ENCODE data around the gene ZFAND3. TPM values are rescaled to one million over a fixed set of nuclear protein-coding genes. Genes with fewer than 3 reads are reported as not detected.

The ZFAND3 gene
- total and polyA plus RNA-seq, 10 donors = 9.3 to 63.7 (median 49.9) TPM

DNA sequence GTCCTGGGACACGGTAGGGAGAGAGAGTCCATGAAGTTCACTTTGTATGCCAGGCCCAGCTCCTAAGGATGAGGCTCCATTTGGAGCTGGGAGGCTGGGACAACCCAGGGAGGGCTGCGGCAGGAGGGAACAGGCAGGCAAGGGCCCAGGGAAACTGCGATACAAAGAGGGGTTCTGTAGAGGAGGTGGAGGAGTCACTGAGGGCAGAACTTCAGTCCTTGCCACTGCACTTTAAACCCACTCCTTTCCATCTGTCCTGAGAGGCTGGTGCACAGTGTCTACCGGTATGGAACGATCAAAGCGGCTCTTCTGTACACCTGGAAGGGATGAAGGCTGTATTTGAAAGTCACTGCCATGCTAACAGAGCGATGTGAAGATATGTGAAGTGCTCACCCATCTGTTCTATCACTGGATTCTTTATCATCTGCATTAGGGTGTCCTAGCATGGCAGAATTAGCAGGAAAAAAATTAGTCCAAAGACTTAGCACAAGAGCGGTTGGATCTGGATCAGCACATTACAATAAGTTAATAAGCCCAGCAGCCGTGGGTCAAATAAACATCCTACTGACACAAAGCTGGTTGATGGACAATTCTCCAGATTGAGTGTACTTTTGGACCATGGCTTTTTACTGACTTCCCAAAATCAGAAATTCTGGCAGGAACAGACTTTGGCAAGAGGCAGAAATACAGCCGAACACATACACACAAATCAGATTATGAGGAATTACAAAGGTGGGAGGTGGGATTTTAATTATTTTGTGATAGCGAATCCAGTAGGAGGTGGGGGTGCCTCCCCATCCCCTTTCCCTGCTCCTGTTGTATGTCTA lies 20.9 kb upstream of the ZFAND3 start:
- 89 to 95% (median 94%) methylated on average over 10 to 11 of the region's 11 CpGs for WGBS, 5 donors

GRCh38 chr6:37799263-37799644 lies 20.3 kb upstream of the ZFAND3 start:
- Histone ChIP-seq H3K36me3 (no peaks in the 10 kb centered on the region), H3K27ac (no peak overlapping the region), H3K4me3 (no peak overlapping the region), H3K4me1 (peaks cover 0 to 11% (median 0%) of the 10 kb centered on the region in 6 donors), H3K27me3 (replicated peaks in 1 of 7) (no peaks in the 10 kb centered on the region), H3K9me3 (no peaks in the 10 kb centered on the region)
- 49 to 60% (median 54%) methylated on average over 5 of the region's 5 CpGs for WGBS, 5 donors
- TF ChIP-seq POLR2A (IDR thresholded peaks at IDR 0.05) (no peak), POLR2AphosphoS5 (IDR thresholded peaks at IDR 0.05) (no peak), CTCF (IDR thresholded peaks at IDR 0.05 in 8 of 11, conservative IDR thresholded peaks at IDR 0.05 in 3 of 11) (no peak)
- intact Hi-C loops (cut with DNase I; ENCODE audit: low total_unique reads) = no loop called here
- no peak for DNase-seq

More for the DNA sequence above, 20.9 kb upstream of the ZFAND3 start:
- Histone ChIP-seq H3K4me3 (no peak overlapping the region), H3K27me3 (replicated peaks in 1 of 7) (no peaks in the 10 kb centered on the region), H3K36me3 (no peaks in the 10 kb centered on the region), H3K9me3 (no peaks in the 10 kb centered on the region), H3K4me1 (peaks cover 0 to 11% (median 0%) of the 10 kb centered on the region in 6 donors), H3K27ac (no peak overlapping the region)
- TF ChIP-seq CTCF (IDR thresholded peaks at IDR 0.05 in 8 of 11, conservative IDR thresholded peaks at IDR 0.05 in 3 of 11) (no peak), POLR2AphosphoS5 (IDR thresholded peaks at IDR 0.05) (no peak), POLR2A (IDR thresholded peaks at IDR 0.05) (no peak)
- DNase-seq = no peak
- intact Hi-C loops (cut with DNase I; ENCODE audit: low total_unique reads) = no loop called here

DNA sequence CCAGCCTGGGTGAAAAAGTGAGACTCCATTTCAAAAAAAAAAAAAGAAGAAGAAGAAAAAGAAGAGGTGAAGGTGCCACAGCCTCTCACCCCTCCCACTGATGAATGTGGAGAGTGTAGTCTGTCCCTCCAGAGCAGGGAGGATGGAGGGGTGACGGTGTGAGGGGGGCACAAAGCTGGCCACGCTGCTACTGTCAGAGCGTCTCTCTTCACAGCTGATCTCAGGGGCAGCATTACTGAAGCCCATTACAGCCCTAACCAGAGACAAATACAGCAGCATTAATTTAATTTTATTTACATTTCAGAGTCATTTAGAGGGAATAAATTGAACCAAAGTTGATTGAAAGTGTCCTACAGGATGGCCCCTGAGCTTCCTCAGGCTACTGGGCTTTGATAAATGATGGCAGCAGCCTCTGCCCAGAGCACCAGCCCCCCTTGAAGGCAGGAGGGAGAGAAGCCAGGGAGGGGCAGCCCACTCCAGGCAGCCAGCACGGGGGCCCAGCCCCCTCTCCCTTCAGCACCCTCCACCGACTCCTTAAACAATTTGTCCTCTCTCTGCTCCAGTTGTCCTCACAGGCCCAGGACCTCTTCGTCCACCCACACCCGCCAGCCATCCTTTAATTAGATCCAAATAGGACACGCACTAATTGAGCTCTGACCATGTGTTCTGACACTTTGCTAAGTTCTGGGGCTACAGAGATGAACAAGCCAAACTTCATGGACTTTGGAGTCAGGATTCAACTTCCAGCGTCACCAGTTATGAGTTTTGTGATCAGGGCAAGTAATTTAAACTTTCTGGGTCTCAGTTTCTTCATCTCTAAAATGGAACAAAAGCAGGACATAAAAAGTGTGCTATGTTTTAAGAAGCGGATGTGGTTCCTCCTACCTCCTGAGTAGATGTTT lies 18.6 kb upstream of the ZFAND3 start:
- Histone ChIP-seq H3K27me3 (replicated peaks in 1 of 7) (no peaks in the 10 kb centered on the region), H3K4me3 (no peak overlapping the region), H3K27ac (no peak overlapping the region), H3K36me3 (no peaks in the 10 kb centered on the region), H3K4me1 (peaks cover 0 to 16% (median 0%) of the 10 kb centered on the region in 6 donors), H3K9me3 (no peaks in the 10 kb centered on the region)
- TF ChIP-seq POLR2AphosphoS5 (IDR thresholded peaks at IDR 0.05) = no peak
- no peak for TF ChIP-seq CTCF (IDR thresholded peaks at IDR 0.05 in 8 of 11, conservative IDR thresholded peaks at IDR 0.05 in 3 of 11)
- TF ChIP-seq POLR2A (IDR thresholded peaks at IDR 0.05) = no peak
- no peak for DNase-seq
- intact Hi-C loops (cut with DNase I; ENCODE audit: low total_unique reads) = no loop called here
- WGBS, 5 donors = 61 to 85% (median 73%) methylated on average over 10 of the region's 10 CpGs

DNA sequence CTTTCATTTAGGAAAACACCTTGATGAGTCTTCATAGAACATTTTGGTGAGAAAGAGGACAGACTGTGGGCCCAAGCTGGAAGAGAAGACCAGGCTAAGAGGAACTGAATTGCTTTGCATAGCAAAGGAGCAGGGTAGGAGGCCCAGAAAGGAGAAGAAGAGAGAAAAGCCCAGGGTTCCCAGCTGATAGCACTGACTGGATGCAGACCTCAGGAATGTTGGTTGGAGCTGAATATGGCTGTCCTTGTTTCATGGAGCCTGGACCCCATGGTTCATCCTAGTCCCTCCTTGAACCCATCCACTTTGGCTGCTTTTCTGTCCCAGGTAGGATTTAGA lies 18.0 kb upstream of the ZFAND3 start:
- no peaks in the 10 kb centered on the region for H3K27me3 ChIP-seq (replicated peaks in 1 of 7)
- no peaks in the 10 kb centered on the region for H3K36me3 ChIP-seq
- no peak overlapping the region for H3K4me3 ChIP-seq
- peaks cover 0 to 16% (median 0%) of the 10 kb centered on the region in 6 donors for H3K4me1 ChIP-seq
- intact Hi-C loops (cut with DNase I; ENCODE audit: low total_unique reads) = no loop called here
- H3K9me3 ChIP-seq = no peaks in the 10 kb centered on the region
- TF ChIP-seq CTCF (IDR thresholded peaks at IDR 0.05 in 8 of 11, conservative IDR thresholded peaks at IDR 0.05 in 3 of 11) (no peak), POLR2A (IDR thresholded peaks at IDR 0.05) (no peak), POLR2AphosphoS5 (IDR thresholded peaks at IDR 0.05) (no peak)
- no peak overlapping the region for H3K27ac ChIP-seq
- no peak for DNase-seq

Data from spleen (tissue), 11 donors.